HG03460 (cell line): ENCODE results near the gene CACNA2D2.

Experiments
- ATAC-seq: cut with Tn5 transposase; IDR thresholded peaks from one replicate; pipeline ENCODE4 v1.9.1; 2021; ENCODE audit not compliant: unreplicated experiment

CACNA2D2 gene

DNA sequence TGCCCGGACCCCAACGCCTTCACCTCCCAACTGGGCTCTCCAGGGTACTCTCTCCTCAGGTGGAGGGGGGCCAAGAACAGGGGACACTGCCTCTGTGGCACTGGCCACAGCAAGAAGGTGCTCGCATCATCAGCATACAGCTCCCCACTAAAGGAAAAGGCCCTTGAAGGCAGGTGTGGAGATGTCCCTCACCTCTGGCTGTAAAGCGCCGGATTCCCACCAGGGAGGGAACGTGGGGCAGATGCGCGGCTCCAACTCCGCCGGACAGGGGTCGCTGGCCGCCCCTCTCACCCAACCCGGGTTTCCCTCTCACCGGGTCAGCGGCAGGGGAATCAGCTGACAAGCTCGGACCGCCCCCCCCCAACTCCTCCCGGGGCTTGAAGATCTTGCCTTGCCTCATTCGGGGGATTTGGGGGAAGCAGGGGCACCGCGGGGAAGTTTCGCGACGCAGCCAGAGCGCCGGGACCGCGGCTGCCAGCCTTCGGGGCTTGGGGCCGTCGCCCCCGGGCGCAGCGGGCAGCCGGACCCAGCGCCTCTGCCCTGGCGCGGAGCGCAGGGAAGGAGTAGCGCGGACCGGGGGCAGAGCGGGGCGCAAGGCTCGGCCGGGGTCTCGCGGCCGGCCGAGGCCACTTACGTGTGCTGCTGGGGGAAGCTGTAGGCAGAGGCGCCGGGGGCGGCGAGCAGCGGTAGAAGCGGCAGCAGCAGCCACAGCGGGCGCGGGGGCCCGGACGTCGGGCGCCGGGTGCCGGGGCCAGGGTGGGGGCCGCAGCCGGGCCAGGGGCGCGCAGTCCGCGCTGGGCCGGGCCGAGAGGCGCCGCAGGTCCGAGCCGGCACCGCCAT is 630 bp downstream of the CACNA2D2 start:
- no peak for ATAC-seq

DNA sequence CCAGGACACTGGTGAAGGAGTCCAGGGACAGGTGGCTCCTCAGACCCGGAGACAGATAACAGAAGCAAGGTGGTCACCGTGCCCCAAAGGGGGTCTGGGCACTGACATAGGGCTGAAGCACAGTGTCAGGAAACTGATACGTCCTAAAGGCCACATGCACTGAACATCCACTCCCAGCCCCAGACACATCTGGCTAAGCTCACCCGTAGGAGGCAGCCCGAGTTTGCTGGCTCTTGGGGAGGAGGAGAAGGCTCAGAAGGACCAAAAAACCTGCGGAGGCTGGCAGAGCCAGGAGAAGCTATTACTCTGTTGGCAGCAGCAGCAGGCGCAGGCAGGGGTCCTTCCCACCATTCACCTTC is 1.2 kb downstream of the CACNA2D2 start:
- ATAC-seq, result no peak

DNA sequence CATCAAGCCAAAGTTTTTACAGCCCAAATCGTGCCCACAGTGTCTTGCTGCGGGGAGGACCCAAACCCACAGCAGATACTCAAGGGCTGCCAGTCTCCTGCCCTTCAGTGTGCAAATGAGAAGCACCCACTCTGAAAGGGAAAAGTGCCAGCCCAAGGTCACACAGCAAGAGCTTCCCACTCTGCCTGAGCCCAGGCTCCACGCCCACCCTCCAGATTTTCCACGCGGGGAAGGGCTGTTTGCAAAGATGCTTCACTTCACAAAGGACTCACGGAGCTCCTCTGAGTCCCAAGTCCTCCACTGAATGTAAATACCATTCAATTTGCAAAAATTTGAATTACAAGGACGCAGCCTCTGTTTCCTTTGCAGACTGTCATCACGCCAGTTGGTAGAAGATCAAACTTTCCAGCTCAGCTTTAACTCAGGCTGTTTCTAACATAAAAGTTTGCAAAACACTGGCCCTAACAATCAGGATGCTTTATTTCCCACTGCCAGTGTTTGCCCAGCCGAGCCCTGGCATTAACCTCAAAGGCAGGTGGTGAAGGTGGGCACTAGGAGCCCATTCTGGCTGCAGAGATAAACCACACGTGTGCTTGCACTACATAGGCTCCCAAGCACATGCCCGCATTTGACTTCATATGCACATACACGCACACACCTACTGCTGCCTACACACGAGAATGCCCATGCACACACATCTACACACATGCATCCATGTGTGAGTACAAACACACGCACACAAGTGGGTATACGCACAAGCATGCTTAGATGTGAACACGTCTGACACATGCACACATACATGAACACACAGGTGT is 7.6 kb downstream of the CACNA2D2 start:
- ATAC-seq, result no peak

DNA sequence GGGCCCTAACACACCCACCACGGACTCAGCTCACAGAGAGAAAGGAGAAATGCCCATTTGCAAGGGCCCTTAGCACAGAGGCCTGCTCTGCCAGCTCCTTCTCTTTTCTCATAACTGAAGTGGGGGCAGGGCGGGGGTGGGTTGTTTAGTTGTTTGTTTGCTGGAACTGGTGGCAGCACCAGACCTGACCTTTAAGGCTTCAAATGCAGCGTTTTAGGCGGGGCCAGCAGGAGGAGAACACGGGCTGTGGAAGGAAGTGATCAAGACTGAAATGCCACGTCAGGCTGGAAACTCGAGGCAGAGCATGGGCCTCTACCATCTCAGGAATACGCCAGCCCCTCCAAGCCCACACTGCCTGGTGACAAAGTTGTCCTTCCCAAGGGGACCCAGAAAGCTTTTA is 9.3 kb downstream of the CACNA2D2 start:
- no peak for ATAC-seq

DNA sequence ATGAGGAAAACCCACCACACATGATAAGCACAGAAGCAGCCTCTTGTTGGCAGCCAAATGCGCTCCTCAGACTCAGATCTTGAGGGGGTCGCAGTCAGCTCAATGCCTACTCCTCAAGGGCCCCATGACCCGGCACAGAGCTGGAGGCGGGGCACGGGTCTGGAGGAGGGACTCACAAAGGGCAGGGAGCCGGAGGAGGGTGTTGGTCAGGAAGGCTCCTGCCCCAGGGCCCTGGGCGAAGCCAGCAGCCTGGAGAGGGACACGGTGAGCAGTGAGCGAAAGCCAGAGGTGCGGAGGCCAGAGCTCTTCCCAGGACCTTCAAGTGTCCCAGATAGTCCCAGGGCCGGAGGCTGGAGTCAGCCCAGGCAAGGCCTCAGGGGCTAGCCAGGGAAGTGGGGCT is 9.8 kb downstream of the CACNA2D2 start:
- no peak for ATAC-seq

DNA sequence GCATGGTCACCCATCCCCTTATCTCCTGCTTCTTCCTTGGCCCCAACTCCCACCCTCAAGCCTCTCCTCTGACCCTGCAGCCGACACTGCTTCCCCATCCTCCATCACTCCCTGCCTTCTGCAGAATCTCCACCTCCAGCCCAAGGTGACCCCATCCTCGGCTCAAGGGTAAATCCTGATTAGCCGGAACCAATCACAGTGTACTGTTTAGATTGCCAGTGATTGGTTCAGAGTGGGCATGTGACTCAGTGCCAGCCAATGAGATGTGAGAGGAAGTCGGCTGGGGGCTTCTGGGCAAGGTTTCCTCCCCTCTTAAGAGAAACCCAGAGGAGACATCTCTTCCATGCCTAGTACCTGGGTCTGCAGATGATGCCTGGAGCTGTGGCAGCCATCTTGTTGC is 10.3 kb downstream of the CACNA2D2 start:
- no peak for ATAC-seq

DNA sequence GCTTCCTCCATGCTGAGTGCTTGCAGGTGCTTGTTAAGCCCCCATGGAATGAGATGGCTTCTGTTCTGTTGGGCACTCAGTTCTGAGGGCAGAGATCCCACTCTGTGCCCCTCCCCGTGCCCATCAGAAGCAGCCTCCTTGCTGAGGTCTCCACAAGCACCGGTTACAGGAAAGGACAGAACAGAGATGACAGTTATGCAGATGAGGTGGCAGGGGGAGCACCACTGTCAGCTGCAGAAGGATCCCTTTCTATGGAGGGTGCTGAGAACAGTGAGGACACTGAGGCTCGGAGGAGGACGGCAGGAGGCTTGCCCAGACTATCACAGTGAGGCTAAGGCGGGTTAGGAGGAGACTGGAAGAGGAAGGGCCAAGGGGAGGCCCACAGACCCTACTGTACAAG is 12.4 kb downstream of the CACNA2D2 start:
- ATAC-seq, result no peak

DNA sequence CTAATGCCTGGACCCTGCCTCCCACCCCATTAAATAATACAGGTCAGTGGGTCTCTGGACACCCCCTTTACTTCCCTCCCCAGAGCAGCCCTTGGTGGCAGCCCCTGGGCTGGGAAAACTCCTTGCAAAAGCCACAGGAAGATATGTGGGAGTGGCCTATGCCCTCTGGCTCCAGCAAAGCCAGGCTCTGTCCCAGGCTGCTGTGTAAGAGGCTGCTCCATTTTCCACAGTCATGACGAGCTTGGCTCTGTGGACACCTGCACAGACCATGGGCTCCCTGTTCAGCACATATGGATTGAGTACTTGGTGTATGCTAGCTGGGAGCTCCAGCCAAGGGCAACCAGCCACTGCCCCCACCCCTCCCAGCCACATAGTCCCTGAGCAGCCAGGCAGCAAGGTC is 13.0 kb downstream of the CACNA2D2 start:
- no peak for ATAC-seq

DNA sequence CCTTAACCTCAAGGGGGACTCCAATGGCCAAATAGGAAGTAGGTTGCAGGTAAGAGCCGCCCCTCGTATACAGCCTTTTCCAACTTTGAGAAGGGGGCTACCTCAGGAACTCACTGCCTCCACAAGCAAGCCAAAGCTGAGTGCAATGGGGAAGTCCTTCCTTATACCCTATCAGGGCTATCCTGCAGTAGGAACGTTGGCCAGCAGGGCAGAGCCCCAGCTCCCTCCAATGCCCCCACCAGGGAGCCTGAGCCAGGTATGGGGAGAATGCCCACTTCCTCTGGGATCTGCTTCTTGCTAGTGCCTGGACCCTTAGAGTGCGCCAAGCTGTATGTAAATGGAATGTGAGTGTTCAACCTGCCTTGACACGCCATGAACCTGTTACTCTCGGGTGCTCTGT is 16.3 kb downstream of the CACNA2D2 start:
- ATAC-seq, result no peak

DNA sequence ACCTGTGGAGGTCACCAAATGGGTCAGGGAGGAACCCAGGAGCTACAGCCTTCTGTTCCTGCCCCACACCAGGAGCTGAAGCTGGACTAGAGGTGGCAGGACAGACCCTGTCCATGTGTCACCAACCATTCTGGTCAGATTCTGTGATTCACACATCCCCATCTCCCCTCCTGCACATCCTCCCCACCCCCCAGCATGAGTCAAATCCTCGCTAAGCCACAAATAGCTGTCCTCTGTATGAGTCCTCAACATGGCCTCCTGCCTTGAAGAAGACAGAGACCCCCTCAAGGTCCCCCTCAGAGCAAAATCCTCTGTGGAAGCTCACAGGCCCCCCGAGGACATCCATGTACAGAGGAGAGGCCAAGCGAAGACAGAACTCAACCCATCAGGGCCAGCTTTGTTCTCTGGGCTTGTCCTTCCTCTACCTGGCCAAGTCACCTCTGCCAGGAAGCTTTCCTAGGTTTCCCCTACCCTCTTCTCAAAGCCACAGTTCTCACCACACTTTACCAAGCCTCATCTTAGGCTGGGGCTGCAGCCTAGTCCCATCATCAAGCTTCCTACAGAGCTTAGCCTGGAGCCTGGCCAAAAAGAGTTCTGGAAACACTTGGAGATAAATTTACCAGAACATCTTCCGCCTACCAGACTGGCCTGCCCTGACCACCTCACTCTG is 17.1 kb downstream of the CACNA2D2 start:
- ATAC-seq, result no peak

DNA sequence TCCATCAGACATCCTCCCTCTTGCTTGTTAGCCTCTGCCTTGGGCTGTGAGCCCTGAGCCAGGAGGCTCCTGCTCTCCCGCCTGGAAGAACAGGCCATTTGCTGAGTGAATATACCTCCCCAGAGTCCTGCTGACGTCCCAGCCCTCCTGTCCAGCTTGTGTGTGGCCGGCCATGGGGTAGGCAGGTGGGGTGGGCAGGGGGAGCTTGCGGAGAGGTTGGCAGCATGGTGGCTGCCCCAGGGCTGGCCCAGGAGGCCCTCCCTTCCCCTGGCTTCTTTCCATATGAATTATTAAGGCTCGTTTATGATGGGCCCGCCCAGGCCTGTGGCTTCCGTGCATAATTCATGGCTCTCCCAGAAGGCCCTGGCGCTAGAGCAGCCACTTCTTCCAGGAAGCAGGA is 18.7 kb downstream of the CACNA2D2 start:
- no peak for ATAC-seq

DNA sequence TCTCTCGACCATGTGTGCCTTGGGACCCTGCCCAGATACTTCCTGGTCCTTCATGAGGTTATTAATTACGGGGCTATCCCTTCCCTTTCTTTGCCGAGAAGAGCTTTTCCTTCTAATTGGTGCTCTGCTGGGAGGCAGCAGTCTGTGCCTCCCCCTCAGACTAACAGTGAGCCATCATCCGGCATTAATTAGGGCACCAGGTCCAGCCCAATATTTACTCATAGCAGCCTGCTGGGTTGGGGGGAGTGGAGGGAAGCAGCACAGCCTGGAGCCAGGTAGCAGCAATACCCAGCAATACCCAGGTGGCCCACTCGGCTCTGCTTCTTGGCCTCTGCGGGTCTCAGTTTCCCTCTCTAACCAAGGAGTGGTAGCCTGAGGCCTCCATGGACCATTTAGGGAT is 20.1 kb downstream of the CACNA2D2 start:
- ATAC-seq, result no peak

DNA sequence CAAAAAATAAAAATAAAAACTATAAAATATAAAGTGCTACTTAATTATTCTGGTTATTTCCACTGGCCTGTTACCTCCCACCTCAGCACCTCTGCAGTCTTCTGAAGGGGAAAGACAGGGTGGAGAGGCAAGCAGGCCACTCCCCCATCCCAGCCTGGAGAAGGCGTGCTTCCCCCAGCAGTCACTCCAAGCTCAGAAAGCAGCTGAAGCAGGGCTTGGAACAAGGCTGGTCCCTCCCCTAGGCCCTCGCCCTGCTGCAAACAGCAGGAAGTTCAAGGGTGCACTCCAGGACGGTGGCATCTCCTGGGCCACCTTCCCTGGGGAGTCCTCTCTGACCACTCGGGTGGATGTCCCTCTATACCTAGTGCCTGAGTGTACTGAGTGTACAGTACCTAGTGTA is 21.4 kb downstream of the CACNA2D2 start:
- no peak for ATAC-seq

DNA sequence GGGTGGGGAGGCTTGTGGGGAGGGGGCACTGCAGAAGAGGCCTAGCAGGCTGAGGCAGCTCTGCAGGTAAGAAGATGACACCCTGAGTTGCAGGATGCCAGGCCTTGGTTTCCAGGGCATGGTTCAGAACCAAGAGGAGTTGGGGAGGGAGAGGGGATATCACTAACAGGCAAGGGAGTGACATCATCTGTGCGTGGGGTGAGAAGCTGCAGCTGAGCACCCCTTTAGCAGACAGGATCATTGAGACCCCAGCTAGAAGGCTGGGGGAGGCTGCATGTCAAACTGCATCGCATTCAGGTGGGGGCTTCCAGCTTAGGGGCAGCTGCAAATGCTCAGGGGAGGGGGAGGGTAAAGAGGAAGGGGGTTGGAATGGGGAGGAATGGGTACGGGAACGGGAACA is 23.0 kb downstream of the CACNA2D2 start:
- ATAC-seq, result no peak

DNA sequence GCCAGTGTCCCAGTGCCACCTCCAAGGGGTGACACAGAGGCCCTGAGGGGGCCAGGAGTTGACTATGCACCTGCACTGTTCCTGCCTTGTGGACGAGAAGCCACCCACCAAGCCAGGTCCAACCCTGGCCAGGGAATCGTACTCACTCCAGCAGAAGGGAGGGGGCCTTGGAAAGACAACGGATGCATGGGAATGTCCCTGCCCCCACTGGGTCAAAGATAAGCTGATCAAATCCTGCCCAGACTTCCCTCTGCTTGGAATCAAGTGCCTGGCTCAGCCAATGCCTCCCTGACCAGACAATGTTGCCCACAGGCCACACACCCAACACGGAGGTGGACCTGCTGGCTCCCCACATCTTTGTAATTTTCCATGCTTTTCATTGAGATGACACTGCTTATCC is 23.9 kb downstream of the CACNA2D2 start:
- no peak for ATAC-seq

DNA sequence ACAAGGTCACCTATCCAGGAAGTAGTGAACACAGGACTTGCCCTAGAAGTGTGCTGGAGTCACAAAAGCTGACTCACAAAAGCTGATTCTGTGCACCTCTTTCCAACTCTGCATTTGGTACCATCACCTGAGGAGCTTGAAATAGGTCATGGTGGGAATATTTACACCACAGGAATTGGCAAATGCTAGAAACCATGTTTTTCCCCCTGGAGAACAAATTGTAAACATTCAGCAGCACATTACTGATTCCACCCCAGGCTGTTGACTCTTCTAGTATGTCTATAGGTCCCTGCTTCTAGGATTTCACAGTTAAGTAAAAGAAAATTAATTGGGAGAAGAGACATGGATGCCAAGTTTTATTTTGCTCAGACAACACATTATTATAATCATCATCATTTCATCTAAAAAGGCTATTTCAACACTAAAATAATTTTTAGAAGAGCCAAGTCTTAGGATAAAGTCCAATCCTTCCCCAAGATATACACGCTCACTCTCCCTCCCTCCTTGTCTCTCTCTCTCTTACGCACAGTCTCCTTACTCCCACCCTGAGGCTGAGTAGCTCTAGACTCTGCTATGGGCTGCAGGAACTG is 24.7 kb downstream of the CACNA2D2 start:
- no peak for ATAC-seq

DNA sequence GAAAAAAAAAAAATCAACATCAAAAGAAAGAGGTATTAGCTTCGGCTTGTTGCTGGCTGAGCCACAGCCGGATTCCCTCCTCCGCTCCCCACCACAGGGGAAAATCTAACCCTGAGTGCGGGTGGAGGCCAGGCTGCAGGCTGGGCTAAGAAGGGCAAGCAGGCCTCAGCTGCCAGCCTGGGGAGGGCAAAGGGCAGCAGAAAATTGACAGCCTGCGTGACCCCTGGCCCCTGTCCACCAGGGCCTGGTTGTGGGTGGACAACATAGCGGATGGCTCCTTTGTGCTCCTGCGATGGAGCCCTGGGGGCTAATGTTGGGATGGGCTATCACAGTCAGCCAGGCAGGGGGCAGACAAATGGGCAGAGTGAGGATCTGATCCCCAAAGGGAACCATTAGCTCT is 25.4 kb downstream of the CACNA2D2 start:
- ATAC-seq, result no peak

DNA sequence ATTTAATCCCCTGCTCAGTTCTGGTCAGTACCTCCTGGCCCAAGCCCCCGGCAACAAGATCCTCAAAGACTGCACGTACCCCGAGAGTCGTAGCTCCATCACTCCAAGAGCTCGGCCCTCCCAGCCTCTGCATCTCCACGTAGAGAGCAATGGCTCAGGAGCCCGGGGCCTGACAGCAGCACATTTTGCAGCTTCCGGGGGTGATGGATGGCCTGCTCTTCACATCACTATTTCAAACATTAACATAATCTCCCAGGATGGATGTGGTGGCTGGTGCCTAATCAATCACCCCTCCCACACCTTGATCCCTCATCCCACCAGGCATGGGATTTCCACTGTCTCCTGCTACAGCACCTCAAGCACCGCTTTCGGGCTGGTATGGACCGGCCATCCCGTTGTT is 28.1 kb downstream of the CACNA2D2 start:
- no peak for ATAC-seq

DNA sequence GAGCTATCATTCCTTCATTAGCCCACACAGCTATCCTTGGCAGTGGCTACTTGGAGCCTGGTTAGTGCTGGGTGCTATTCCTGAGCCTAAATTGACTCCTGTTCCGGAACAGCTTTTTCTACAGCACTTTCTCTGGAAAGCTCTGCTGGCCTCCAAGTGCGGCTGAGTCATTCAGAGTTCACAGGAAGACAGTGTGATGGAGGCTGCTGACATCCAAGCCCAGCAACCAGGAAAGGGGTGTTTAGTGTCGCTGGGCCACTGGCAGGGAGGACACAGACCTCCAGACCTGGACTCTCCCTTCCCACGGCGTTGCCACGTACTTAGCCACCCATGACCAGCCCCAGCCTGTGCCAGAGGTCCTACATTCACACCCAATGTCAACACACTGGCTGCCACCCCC is 28.7 kb downstream of the CACNA2D2 start:
- no peak for ATAC-seq

DNA sequence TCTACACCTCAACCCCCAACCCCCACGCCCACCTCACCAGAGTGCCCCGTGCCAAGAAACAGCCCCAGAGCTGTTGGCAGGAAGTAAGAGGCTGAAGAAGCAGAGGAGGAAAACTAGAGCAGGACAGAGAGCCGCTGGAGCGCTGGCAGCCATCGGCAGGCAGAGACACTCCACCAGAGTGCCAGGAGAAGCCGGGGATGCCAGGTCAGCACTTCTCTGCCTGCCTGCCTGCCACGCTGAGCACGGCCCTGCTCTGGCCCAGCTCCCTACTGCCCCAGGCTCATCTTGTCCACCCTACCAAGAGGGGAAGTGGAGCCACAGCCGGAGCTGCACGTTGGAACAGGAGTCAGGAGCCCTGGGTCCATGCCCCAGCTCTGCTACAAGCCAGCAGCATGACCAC is 29.7 kb downstream of the CACNA2D2 start:
- ATAC-seq, result no peak

DNA sequence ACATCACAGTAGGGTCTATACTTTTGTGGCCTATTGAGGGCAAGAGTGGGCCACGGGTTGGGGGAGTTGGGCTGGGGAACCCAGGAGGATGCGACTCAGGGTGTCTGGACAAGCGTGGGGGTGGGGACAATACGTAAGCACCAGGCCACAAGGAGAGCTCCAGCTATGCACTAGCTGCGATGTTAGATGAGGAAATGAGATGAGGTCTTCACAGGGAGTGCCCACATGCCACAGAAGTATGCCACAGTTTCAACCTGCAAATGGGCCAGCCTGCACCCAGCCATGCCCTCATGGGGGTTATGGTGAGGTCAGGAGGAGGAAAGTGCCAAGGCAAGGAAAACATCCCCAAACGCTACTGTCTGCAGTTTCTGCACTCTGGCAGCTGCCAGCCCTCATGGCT is 30.5 kb downstream of the CACNA2D2 start:
- ATAC-seq, result no peak

DNA sequence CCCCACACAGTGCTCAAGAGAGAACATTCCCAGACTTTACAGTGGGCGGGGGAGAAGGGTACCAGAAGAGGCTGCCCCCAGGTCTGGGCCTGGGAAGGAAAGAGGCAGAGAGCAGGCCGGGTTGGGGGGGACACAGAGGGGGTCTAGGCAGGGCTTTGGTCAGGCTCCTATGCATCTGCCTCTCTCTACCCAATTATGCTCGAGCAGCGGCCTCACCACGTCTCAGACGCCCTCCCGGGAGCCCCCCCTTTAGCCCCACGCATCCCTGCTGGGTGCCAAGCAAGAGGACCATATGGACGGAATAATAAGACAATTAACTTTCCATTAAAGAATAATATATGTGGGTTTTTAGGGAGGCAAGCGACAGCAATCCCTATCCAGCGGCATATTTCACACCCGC is 32.8 kb downstream of the CACNA2D2 start:
- no peak for ATAC-seq
